Glomerular endothelial cell (primary cell): ENCODE measurements around the gene LDB3. TPM values are rescaled to one million over a fixed set of nuclear protein-coding genes. Genes with fewer than 3 reads are reported as not detected.
"Not testable (repeated sequence)": the region's sequence is repeated elsewhere in the genome, so short reads cannot be mapped to it uniquely, and the experiment has no call there.

Experiments
- DNase-seq: peaks from one replicate; pipeline ENCODE4 v3.0.0-alpha.2; 2011; ENCODE audit warnings: low read depth, low spot score; ENCODE audit errors: extremely low read depth
- total RNA-seq: library from RNA; depleted of rRNA; stranded (reverse); fragments of >200 nt; gene quantifications from 2 replicates; pipeline ENCODE4 v1.2.3, GENCODE V29; 2015

The LDB3 gene, protein sequence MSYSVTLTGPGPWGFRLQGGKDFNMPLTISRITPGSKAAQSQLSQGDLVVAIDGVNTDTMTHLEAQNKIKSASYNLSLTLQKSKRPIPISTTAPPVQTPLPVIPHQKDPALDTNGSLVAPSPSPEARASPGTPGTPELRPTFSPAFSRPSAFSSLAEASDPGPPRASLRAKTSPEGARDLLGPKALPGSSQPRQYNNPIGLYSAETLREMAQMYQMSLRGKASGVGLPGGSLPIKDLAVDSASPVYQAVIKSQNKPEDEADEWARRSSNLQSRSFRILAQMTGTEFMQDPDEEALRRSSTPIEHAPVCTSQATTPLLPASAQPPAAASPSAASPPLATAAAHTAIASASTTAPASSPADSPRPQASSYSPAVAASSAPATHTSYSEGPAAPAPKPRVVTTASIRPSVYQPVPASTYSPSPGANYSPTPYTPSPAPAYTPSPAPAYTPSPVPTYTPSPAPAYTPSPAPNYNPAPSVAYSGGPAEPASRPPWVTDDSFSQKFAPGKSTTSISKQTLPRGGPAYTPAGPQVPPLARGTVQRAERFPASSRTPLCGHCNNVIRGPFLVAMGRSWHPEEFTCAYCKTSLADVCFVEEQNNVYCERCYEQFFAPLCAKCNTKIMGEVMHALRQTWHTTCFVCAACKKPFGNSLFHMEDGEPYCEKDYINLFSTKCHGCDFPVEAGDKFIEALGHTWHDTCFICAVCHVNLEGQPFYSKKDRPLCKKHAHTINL
- total RNA-seq, result not detected in 2 replicates

DNA sequence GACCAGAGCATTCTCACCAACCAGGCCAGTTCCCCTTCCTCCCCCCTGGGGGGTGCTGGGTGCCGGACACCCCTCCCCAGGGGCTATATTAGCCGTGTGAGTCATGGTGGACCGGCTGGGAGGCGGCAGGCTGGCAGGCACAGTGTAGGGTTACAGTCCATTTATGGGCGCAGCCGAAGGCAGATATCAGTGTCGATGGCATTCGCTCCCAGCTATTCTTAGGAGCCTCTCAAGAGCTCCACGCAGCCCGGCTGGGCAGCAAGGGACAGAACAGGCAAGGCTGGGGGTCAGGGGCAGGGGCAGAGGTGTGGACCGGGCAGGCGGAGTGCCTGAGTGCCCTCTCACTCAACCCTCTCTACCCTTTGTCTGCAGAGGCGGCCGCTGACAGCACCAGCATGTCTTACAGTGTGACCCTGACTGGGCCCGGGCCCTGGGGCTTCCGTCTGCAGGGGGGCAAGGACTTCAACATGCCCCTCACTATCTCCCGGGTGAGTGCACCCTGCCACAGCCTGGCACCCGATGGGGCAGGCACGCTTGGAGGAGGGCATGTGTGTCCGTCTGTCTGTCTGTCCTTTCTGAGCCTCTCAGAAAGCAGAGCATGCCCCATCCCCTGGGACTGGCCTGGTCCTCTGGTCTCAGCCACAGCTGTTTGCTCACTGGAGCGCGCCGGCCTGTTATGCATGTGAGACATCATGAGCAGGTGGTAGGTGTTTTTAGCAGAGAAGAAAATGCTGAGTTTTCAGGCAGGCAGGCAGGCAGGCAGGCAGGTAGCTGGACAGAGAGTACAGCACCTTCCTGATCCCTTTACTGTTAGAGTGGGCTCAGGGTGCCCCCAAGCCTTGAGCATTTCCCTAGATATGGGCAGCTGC, at the start of gene LDB3:
Gene LDB3 (plus strand): TSS at position 215 of the 869 bp plus-strand sequence. CDS start 181 bp downstream, at position 396.
- DNase-seq, result no peak

DNA sequence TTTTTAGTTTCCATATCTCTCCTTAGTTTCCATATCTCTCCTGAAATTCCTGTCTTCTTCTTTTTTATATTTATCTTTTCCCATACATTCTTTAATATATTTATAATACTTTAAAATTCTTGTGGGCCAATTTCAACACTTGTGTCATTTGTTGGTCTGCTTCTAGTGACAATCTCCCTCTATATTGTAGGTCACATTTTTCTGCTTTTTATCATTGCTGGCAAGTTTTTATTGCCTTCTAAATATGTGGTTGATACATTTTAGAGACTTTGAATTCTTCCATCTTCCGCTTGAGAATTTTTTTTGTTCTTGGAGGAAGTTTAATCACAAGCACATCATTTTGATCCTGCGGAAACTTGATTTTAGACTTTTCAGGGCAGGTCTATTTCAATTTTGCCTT, 40.0 kb upstream of the LDB3 start:
- DNase-seq, result no peak

DNA sequence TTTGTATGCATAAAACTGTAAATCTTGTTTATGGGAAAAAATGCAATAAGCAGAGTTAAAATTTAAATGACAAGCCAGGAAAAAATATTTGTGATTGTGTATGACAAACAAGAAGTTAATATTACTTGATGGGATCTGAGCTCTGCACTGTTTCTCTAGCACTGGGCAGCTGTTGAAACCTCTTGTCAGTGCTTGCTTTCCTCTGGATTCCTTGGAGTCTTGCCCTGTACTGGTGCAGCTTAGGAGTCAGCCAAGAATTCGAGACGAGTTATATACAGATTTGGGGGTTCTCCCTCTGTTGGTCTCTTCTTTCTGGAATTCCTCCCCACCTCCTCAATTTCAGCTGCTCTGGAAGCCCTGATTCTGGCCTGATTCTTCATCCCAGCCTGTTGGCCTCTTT, 38.2 kb upstream of the LDB3 start:
- DNase-seq, result no peak

DNA sequence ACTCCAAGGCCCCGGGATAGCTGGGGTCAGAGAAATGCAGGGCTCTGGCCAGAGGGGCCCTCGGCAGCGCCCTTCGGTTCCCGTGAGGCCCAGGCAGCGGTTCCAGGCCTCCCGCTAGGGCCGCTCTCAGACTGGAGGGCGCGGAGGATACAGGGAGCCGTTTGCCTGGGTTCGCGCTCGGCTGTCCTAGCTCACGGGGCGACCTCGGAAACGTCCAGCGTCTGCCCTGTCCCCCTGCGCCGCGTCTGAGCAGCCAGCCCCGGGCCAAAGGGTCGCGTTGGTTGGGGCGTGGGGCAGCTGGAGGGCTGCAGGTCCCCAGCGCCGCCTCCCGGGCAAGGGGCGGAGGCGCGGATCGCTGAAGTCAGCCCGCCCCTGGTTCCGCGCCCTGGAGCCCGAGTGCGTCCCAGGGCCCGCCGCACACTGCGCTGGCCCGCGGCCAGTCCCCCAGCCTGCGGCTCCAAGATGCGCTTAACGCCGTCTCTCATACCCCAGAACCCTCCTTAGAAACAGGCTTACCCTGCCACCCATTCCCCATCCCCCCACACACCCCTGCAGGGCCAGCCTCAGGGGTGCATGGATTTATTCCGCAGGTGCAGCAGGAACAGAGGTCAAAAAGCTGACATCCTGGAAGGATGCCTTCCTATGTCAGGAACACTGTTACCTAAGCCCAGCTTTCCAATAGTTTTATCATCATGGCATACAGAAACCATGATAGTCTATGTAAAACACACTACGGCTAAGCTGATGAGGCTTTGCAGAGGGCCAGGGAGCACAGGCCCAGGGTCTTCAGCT, 36.1 kb upstream of the LDB3 start:
- DNase-seq, result no peak

DNA sequence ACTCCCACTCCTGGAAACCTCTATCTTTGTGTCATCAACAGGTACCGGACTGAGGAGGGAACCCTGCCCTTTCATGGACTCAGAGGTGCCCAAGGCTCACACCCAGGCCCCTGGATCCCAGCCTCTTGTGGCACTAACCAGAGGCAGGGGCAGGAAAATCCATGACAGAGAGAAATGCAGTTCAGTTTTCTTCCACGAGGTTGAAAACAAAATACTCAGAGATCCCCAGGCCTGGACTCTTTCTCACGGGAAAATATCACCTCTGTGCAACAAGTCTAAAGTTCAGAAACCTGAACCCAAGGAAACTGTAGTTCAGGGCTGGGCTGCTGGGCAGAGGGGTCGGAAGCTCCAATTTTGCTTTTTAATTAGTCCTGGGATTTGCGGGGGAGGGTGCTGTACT, 35.4 kb upstream of the LDB3 start:
- DNase-seq, result no peak

DNA sequence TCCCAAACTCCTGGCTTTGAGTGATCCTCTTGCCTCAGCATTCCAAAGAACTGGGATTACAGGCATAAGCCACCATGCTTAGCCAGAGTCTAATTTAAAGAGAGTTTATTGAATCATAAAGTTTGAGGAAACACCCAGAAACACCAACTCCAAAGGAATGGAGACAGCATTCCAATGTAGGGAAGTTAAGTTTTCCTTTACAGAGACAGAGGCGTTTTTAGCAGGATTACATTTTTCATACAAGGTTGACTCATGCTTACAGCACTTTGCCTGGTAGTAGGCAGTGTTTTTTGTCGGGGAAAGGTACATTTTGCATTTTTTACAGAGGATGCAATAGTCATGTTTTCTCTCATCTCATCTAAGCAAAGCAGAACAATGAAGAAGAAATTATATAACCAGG, 32.9 kb upstream of the LDB3 start:
- no peak for DNase-seq

DNA sequence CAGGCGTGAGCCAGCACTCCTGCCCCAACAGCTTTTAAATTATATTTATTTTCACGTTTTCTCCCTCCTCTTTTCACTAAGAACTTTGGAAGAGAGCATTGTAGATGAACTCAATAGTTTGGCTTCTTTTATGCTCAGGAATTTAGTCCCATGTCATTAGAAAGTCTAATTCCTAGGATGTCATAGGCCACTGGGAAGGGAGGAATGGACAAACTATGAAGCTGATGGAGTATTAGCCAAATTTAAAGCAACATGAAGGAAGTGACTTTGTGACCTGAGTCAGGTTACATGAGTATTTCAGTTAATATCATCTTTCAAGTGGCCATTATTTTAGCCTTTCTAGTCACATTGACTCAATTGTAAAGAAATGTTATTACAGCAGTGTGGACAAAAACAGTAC, 32.0 kb upstream of the LDB3 start:
- no peak for DNase-seq

DNA sequence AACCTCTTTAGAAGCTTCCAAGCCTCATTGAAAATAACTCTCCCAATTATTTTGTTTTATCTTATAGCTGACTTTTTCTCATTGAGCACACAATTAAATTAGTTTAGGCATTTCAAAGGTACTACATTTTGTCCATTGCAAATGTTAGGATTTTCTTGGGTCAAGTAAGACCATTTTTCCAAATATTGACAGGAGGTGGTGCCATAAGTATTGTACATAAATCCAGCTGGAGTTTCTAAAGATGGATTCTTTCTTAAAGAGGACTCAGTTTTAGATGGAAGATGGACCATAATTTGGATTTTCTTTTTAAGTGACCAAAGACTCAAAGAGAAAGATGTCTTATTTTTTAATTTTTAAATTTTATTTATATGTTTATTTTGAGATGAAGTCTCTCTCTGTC, 26.3 kb upstream of the LDB3 start:
- no peak for DNase-seq

DNA sequence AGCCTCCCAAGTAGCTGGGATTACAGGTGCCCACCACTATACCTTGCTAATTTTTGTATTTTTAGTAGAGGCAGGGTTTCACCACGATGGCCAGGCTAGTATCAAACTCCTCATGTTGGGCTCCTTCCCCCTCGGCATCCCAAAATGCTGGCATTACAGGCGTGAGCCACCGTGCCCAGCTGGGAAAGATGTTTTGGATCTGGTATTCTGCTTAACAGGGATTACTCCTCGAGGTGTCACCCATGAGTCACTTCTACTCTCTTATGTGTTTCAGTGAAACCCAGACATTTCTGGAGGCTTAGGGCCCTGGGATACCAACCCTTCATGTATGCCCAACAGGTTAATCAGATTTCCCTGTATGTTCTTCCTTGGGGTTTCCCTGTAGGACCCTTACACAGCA, 25.8 kb upstream of the LDB3 start:
- no peak for DNase-seq

DNA sequence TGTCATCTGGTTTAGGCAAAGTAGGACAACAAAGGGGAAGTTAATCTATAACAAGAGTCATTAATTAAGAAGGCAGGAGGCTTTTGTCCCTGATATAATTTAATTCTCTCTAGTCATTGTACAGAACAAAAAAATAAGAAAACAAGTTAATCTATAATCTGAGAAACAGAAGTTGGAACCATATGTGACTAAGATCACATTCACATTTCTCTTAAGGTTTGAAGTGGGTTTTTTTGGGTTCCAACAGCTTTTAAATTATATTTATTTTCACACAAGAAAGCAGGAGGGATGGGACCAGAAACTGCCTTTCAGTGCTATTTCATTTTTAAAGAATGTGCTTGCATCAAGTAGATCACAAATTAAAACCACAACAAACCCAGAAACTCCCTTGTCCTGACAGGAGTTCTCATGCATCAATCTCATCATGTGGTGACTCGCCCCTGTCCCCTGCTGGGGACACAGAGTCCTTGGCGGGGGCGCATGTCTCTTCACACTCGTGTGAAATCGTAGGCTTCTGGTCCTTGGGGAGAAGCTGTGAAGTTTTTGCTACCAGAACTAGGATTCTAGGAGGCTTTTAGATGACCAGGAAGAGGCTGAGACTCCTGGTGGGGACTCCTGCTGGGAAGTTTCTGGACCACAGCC, 24.0 kb upstream of the LDB3 start:
- no peak for DNase-seq

DNA sequence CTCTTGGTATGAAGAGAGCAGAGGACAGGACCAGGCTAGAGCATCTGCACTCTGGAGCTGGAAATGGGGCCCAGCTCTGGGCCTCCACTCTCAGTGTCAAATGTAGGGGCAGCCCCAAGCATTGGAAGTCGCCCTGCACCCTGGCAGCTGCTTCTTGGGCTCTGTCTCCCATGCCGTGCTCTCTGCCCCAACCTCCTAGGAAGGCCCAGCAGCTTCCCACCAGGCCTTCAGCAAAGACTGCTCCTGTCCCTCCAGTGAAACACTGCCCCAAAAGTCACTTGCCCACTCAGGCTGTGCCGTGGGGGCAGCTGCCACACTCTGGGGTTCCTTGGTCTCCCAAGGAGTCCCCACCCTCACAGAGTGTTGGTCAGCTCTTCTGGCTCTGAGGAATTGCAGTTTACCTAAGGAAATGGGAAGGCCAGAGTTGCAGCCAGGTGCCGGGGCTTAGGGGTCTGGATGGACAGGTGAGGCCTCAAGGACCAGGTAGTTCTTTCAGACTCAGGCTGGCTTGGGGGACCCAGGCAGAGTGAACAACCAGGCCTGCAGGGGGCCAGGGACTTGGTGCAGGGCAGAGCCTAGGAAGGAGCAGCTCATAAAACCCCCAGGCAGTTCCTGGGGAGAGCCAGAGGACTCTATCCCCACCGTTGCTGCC, 23.4 kb upstream of the LDB3 start:
- no peak for DNase-seq

DNA sequence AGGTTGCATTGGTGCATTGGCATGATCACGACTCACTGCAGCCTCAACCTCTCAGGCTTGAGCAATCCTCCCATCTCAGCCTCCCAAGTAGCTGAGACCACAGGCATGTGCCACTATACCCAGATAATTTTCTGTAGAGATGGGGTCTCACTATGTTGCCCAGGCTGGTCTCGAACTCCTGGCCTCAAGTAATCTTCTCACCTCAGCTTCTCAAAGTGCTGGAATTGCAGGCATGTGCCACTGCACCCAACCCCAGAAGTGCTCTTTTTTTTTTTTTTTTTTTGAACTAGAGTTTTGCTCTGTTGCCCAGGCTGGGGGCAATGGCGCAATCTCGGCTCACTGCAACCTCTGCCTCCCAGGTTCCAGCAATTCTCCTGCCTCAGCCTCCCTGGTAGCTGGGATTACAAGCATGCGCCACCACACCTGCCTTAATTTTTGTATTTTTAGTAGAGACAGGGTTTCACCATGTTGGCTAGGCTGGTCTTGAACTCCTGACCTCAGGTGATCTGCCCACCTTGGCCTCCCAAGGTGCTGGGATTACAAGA, 22.6 kb upstream of the LDB3 start:
- DNase-seq, result not testable (repeated sequence)

DNA sequence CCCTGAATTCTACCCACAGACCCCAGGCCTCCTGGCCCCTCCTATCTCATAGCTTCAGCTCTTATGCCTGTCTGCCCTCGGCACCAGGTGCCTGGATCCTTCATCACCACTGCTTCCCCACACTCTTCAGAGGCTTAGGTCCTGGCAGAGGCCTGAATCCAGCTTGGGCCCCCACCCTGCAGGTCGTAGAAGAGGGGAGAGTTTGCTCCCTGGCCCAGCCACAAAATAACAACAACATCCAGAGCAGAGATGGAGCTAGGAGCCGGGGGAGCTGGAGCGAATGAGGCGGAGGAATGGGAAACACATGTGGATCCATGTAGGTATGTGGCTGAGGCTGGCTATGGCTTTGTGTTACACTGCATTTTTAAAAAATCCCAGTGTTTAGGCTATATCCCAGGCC, 21.8 kb upstream of the LDB3 start:
- no peak for DNase-seq

DNA sequence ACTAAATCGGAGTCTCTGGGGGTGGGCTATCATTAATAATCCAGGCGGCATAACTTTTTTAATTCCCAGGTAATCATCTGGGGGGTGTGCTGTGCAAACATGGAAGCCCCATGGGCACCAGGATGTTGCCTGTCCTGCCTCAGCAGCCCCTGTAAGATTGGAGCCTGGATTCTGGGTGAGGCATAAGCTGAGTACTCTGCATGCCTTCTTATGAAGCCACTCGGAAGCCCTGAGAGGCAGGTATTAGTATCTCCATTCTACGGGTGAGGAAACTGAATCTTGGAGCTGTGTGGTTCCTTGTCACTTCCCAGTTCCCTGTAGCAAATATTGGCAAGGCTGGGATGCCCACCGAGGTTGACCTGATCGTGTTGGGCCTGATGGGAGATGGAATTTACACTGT, 21.4 kb upstream of the LDB3 start:
- DNase-seq, result no peak

DNA sequence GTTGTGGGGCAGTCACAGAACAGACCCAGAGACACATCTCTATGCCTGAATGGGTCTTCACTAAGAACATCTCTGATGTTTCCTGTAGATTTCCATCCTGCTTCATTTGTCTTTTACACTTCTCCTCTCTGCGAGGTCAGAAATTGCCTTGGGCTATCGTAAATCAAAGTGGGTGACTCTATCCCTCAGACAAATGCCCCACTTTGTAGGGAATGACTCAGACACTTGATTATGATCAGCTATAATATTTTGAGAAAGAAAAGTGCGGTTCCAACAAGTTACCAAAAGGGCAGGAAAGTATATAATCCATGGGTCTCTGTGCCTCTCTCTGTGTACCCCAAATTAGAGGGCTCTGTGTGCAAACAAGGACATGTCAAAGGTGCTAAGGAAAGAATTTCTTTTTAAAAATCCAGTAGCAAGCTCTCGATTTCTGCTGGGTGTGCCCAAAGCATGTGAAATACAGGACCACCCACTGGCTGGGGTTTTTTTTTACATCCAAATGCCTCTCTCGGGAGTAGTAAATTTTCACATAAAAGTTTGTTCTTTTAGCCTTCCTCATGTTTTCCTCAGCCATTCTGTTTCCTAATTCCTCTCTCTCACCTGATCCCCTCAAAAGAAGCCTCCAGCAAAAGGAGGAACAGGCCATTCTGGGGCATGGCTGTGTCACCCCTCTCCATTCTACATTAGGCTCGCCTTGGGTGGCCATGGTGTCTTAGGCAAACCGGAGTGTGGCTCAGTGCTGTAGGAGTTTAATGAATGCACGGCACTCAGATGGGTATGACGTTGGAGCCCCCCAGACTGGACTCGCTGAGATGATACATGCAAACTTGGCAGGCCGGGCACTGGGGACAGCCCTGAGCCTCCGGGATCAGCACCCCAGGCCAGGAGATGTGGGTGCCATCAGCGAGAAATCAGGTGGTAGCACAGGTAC, 20.3 kb upstream of the LDB3 start:
- no peak for DNase-seq

DNA sequence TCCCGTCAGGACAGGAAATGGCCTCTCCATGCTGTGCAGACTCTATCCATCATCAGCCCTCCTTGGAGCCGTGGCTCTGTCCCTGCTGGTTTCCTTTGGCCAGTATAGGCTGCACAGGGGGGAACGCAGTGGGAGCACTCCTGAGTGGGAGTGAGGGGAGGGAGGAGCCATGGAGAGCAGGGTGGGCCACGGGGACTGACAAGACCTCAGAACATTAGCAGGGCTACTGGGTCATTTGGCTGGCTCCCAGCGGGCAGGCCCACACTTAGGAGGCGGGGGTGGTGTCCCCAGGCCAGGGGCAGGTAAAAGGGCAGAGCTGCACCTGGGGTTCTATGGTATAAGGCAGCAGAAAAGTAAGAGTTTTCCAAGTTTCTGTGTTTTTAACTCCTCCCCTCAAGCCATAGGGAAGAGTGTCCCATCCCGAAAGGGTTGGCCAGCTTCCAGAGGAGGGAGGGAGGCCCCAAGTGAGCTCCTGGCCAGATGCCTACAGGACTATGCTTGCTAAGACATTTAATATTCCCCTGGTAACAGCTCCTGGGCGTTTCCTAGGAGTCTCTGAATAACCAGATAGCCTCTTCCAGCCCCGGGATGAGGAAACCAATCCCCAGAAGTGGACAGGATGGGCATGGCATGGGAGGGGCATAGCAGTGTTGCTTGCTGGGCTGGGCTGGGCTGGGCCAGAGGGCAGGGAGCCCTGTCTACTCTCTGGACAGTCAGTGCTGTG, 19.4 kb upstream of the LDB3 start:
- DNase-seq, result no peak

DNA sequence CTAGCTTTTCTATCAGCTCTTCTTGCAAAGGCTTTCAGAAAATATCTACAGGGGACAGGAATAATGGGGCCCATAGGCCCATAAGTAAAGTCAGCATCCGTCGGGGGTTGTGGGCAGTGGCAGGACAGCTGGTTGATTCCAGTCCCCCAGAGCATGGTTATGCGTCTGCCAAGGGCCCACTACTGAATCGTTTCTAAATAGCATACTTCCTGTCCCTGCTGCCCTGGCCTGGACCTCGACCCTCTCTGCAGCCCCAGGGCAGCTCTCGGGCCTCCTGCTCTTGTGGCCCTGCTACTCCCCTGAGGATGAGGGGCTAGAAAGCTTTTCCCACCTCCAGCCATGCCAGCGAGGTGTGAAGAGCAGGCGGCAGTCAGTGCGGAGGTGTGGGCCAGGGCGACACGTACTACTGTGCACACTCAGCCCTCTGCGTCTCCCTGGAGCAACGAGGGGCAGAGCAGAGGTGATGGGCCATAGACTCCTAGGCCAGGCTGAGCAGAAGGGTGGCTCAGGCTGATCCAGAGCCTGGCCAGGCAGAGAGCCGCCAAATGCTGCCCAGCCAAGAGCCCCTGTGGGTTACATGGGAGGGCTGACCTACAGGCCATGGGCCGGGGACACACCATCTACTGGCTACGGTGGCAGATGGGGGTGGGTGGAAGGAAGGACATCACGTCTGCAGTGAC, 18.7 kb upstream of the LDB3 start:
- no peak for DNase-seq
